ENCODE measurements around the gene C1orf74.

C1orf74 gene

GRCh38 chr1:209736490-209737117, 47.8 kb downstream of the C1orf74 start:
- H3K9me3 ChIP-seq: no peaks in the 10 kb centered on the region
- H3K27me3 ChIP-seq: peaks cover 4% of the 10 kb centered on the region
- no peak for TF ChIP-seq CTCF (IDR thresholded peaks at IDR 0.05; ENCODE audit: low read depth, low read length)
- no peaks in the 10 kb centered on the region for H3K36me3 ChIP-seq
- no peak for DNase-seq
- H3K4me1 ChIP-seq: no peaks in the 10 kb centered on the region
- H3K4me3 ChIP-seq (ENCODE audit: low read depth, low read length): no peak overlapping the region

- Histone ChIP-seq H3K36me3 (no peaks in the 10 kb centered on the region), H3K4me3 (ENCODE audit: low read depth, low read length) (no peak overlapping the region), H3K9me3 (no peaks in the 10 kb centered on the region), H3K27me3 (peaks cover 4% of the 10 kb centered on the region), H3K4me1 (no peaks in the 10 kb centered on the region; the same call in 1 of the 2 replicates)
- DNase-seq: no peak
- TF ChIP-seq CTCF (IDR thresholded peaks at IDR 0.05; ENCODE audit: low read depth, low read length): no peak
These were observed 50.8 kb downstream of the C1orf74 start for GRCh38 chr1:209733409-209734192.

- no peak for TF ChIP-seq CTCF (IDR thresholded peaks at IDR 0.05; ENCODE audit: low read depth, low read length)
- no peak for DNase-seq
- Histone ChIP-seq H3K4me3 (ENCODE audit: low read depth, low read length) (no peak overlapping the region), H3K9me3 (no peaks in the 10 kb centered on the region), H3K27me3 (peaks cover 4% of the 10 kb centered on the region), H3K36me3 (no peaks in the 10 kb centered on the region), H3K4me1 (no peaks in the 10 kb centered on the region; the same call in 1 of the 2 replicates)
These were observed 51.6 kb downstream of the C1orf74 start for GRCh38 chr1:209732725-209733124.

- no peaks in the 10 kb centered on the region; the same call in 1 of the 2 replicates for H3K4me1 ChIP-seq
- no peak for TF ChIP-seq CTCF (IDR thresholded peaks at IDR 0.05; ENCODE audit: low read depth, low read length)
- no peaks in the 10 kb centered on the region for H3K9me3 ChIP-seq
- H3K4me3 ChIP-seq (ENCODE audit: low read depth, low read length): no peak overlapping the region
- no peaks in the 10 kb centered on the region; the same call in 1 of the 2 replicates for H3K27me3 ChIP-seq
- no peak for DNase-seq
- H3K36me3 ChIP-seq: no peaks in the 10 kb centered on the region
These were observed 54.9 kb downstream of the C1orf74 start for GRCh38 chr1:209729436-209729835.

Data from BE2C (cell line).